SK-N-SH (cell line): ENCODE measurements around the gene F7. TPM values are rescaled to one million over a fixed set of nuclear protein-coding genes. Genes with fewer than 3 reads are reported as not detected.
"Not testable (repeated sequence)": the region's sequence is repeated elsewhere in the genome, so short reads cannot be mapped to it uniquely, and the experiment has no call there.

Experiments used
- CTCF ChIA-PET: fragments of 300-600, 350-600 bp; formaldehyde crosslinking; extraction: SDS; loops from one replicate; lab custom pipeline; 2021; lab: Yijun Ruan, JAX
- POLR2A ChIA-PET: fragments of 350-600 bp; sonication (Branson Sonifier 250); formaldehyde crosslinking; extraction: SDS; loops from one replicate; lab custom pipeline; 2020; ENCODE audit warnings: antibody characterized with exemption, inconsistent platforms; lab: Yijun Ruan, JAX
- DNase-seq: peaks from one replicate; pipeline ENCODE4 v3.0.0; 2012
- H2AFZ ChIP-seq: fragments of 200-600 bp; sonication (generic); 2 replicates; pipeline ENCODE4 v1.8.1; 2016; ENCODE audit warnings: antibody characterized with exemption, mild to moderate bottlenecking, low read depth
- H3F3A ChIP-seq: fragments of 200-600 bp; sonication (generic); replicated peaks from 2 replicates; pipeline ENCODE3; 2016; ENCODE audit warnings: antibody characterized with exemption, mild to moderate bottlenecking; ENCODE audit not compliant: insufficient read depth
- H3K27ac ChIP-seq, 2 experiments: fragments of 200-500 bp in 1 of 2; fragments of 200-600 bp in 1 of 2; sonication (Bioruptor generic) in 1 of 2; sonication (generic), shearing (Covaris generic) in 1 of 2; 2 replicates each; pipeline versions ENCODE4 v1.5.1 to v1.6.1; 2014 to 2016; ENCODE audit warnings: low read depth in 2 of 2, inconsistent platforms in 1 of 2, low read length in 1 of 2, mild to moderate bottlenecking in 1 of 2, mixed read lengths in 1 of 2
- H3K27me3 ChIP-seq: fragments of 200-600 bp; sonication (generic), shearing (Covaris generic); 2 replicates; pipeline ENCODE4 v1.6.1; 2016; ENCODE audit warnings: mixed run types; ENCODE audit not compliant: insufficient read depth
- H3K36me3 ChIP-seq, 2 experiments: fragments of 200-500 bp in 1 of 2; fragments of 200-600 bp in 1 of 2; sonication (Bioruptor generic) in 1 of 2; sonication (generic) in 1 of 2; replicated peaks in 1 of 2; 2 replicates each; pipeline versions ENCODE3 to v1.5.1; 2014 to 2016; ENCODE audit warnings: low read length in 1 of 2, mild to moderate bottlenecking in 1 of 2; ENCODE audit not compliant: insufficient read depth in 2 of 2, control insufficient read depth in 1 of 2
- H3K4me1 ChIP-seq, 2 experiments: fragments of 200-500 bp in 1 of 2; fragments of 200-600 bp in 1 of 2; sonication (Bioruptor generic) in 1 of 2; sonication (generic), shearing (Covaris generic) in 1 of 2; 2 replicates each; pipeline versions ENCODE4 v1.5.1 to v1.6.1; 2014 to 2016; ENCODE audit warnings: low read depth in 1 of 2, low read length in 1 of 2, mixed run types in 1 of 2; ENCODE audit not compliant: insufficient read depth in 2 of 2, control insufficient read depth in 1 of 2
- H3K4me2 ChIP-seq: fragments of 200-600 bp; sonication (generic), shearing (Covaris generic); 2 replicates; pipeline ENCODE4 v1.6.1; 2017; ENCODE audit warnings: mixed run types
- H3K4me3 ChIP-seq, 2 experiments: fragments of 200-500 bp in 1 of 2; fragments of 200-600 bp in 1 of 2; sonication (Bioruptor generic) in 1 of 2; sonication (generic), shearing (Covaris generic) in 1 of 2; 2 replicates each; pipeline versions ENCODE4 v1.5.1 to v1.8.1; 2014 to 2016; ENCODE audit warnings: low read depth in 2 of 2, inconsistent platforms in 1 of 2, low read length in 1 of 2, mild to moderate bottlenecking in 1 of 2, mixed read lengths in 1 of 2, moderate library complexity in 1 of 2
- H3K79me2 ChIP-seq: fragments of 200-600 bp; sonication (generic); 2 replicates; pipeline ENCODE4 v1.8.1; 2017; ENCODE audit warnings: mild to moderate bottlenecking; ENCODE audit not compliant: insufficient read depth
- H3K9ac ChIP-seq: fragments of 200-600 bp; sonication (generic); 2 replicates; pipeline ENCODE4 v1.6.1; 2017; ENCODE audit warnings: mixed run types
- H3K9me2 ChIP-seq: fragments of 200-600 bp; sonication (generic); 2 replicates; pipeline ENCODE4 v1.6.1; 2017; ENCODE audit warnings: mixed run types
- H3K9me3 ChIP-seq: fragments of 200-600 bp; sonication (generic); 2 replicates; pipeline ENCODE4 v1.6.1; 2017; ENCODE audit warnings: mixed run types, mild to moderate bottlenecking, moderate library complexity
- H4K20me1 ChIP-seq: fragments of 200-600 bp; sonication (generic); 2 replicates; pipeline ENCODE4 v1.6.1; 2017; ENCODE audit warnings: mild to moderate bottlenecking, mixed run types; ENCODE audit not compliant: insufficient read depth
- ELF1 ChIP-seq: IDR thresholded peaks from 2 replicates; pipeline ENCODE4 v1.4.0; 2012
- FOSL2 ChIP-seq: IDR thresholded peaks from 2 replicates; pipeline ENCODE4 v1.4.0; 2012; ENCODE audit warnings: low read depth, mild to moderate bottlenecking, moderate library complexity, borderline replicate concordance
- IRF3 ChIP-seq: fragments of 150-350 bp; IDR thresholded peaks from 2 replicates; pipeline ENCODE4 v1.6.1; 2016; ENCODE audit warnings: mild to moderate bottlenecking, low read depth, low read length
- NFIC ChIP-seq: IDR thresholded peaks from 2 replicates; pipeline ENCODE4 v1.4.0; 2012; ENCODE audit warnings: borderline replicate concordance
- NRF1 ChIP-seq: IDR thresholded peaks from 2 replicates; pipeline ENCODE4 v1.6.1; 2012; ENCODE audit warnings: low read depth, mild to moderate bottlenecking, low read length
- RXRA ChIP-seq: IDR thresholded peaks from 2 replicates; pipeline ENCODE4 v1.4.0; 2012; ENCODE audit warnings: low read depth, mild to moderate bottlenecking, borderline replicate concordance
- SIN3A ChIP-seq: IDR thresholded peaks from 2 replicates; pipeline ENCODE4 v1.6.1; 2012; ENCODE audit warnings: low read depth, mild to moderate bottlenecking, low read length, moderate library complexity, borderline replicate concordance
- TEAD4 ChIP-seq: IDR thresholded peaks from 2 replicates; pipeline ENCODE4 v1.4.0; 2012; ENCODE audit warnings: mild to moderate bottlenecking, borderline replicate concordance; ENCODE audit not compliant: insufficient read depth
- YY1 ChIP-seq: IDR thresholded peaks from 2 replicates; pipeline ENCODE4 v1.4.0; 2012; ENCODE audit warnings: low read depth, mild to moderate bottlenecking
- WGBS: methylation state at CpG from one replicate; pipeline ENCODE4 v1.1.6; 2017; ENCODE audit warnings: low lambda C conversion rate; 5-methylcytosine and 5-hydroxymethylcytosine counted together
- polyA plus RNA-seq, 3 experiments: library from polyadenylated mRNA; depleted of rRNA; stranded (reverse); fragments of >200 nt; gene quantifications; 2 replicates each; pipeline ENCODE4 v1.2.3, GENCODE V29; 2012
- TF ChIP-seq, protein P1 (sequence below): fragments of 150-350 bp; IDR thresholded peaks from 2 replicates; pipeline ENCODE4 v1.6.1; 2017; ENCODE audit warnings: antibody characterized with exemption, low read length, low read depth, borderline replicate concordance

The F7 gene
- polyA plus RNA-seq, 1 of the 3 experiments (the other 2 are of a cell fraction): not detected

DNA sequence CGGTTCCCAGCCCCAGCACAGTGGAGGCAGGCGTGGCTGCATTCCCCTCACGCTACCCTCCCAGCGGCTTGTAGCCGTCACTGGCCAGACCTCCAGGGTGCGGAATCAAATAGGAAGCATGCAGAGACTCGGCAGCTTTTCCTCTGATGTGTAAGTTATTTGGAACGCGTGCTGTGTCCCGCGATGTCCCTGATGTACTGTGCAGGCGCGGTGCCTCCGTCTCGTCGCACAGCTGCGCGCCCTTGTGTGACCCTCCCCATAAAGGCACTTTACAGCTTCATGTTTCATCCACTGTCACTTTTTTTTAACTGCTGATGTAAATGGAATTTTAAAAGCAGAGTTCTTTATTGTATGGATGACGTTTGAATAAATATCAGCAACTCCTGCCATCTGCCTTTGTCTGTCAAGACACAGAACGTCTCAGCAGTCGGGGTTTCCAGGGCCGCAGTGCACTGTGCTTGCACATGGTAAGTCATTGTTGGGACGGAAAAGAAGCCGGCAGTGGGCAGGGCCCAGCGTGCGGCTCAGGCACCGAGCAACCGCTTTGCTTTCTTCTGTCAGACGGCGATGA lies 7.3 kb upstream of the F7 start (continued):
- TF ChIP-seq FOSL2 (no peak), SIN3A (no peak), RXRA (no peak), YY1 (no peak), ELF1 (no peak)
- TF ChIP-seq, all 33 proteins: peak for 0

- H3K4me2 ChIP-seq: no peak overlapping the region
- H3F3A ChIP-seq: no peaks in the 10 kb centered on the region
- WGBS: 64% methylated on average over 11 of the region's 11 CpGs
- POLR2A ChIA-PET: interaction anchor here (0.8 kb wide), 1 partner anchor 16 kb away, joined by 3 read pairs; no protein-coding TSS in a partner anchor
- H3K4me1 ChIP-seq: no peaks in the 10 kb centered on the region; a peak in 1 of 4 replicates
- no peak overlapping the region for H2AFZ ChIP-seq
- H4K20me1 ChIP-seq: no peaks in the 10 kb centered on the region
- no peak overlapping the region for H3K9ac ChIP-seq
- no peaks in the 10 kb centered on the region for H3K27me3 ChIP-seq
- no peak for DNase-seq
- H3K4me3 ChIP-seq: no peak overlapping the region
- H3K36me3 ChIP-seq: no peaks in the 10 kb centered on the region
- H3K79me2 ChIP-seq: no peaks in the 10 kb centered on the region
- H3K9me3 ChIP-seq: no peaks in the 10 kb centered on the region
- no peaks in the 10 kb centered on the region for H3K9me2 ChIP-seq
- TF ChIP-seq NRF1: no peak
- no peak for TF ChIP-seq NFIC
- TF ChIP-seq, protein P1, sequence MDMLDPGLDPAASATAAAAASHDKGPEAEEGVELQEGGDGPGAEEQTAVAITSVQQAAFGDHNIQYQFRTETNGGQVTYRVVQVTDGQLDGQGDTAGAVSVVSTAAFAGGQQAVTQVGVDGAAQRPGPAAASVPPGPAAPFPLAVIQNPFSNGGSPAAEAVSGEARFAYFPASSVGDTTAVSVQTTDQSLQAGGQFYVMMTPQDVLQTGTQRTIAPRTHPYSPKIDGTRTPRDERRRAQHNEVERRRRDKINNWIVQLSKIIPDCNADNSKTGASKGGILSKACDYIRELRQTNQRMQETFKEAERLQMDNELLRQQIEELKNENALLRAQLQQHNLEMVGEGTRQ: no peak
- no peak for TF ChIP-seq TEAD4
- no peak for TF ChIP-seq IRF3
- no peak for TF ChIP-seq YY1
- H3K27ac ChIP-seq: no peak overlapping the region
- CTCF ChIA-PET: interaction anchor here (1.2 kb wide), 1 partner anchor 14 kb away, joined by 3 read pairs; no protein-coding TSS in a partner anchor
Observed at GRCh38 chr13:113099142-113099541, 6.4 kb upstream of the F7 start.

DNA sequence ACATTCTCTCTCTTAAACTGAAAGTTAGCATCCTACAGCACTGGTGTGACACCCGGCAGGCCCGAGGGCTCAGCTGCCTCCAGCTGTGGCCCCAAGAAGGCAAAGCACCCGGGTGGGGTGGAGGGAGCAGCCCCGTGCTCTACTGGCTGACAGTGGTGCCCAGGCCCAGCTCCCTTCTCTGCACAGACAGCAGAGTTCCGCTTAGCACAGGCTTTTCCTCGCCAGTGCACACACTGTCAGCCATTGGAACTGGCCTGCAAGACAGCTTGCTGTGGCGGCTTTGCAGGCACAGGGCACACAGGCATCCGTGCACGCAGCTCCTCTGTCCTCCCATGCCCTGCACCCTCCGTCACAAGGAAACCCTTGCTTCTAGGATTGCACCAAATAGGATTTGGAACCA lies 3.3 kb upstream of the F7 start:
- 67% methylated on average over 3 of the region's 10 CpGs for WGBS
- H3K27ac ChIP-seq, H2AFZ ChIP-seq, H3K27me3 ChIP-seq, H3K36me3 ChIP-seq, H4K20me1 ChIP-seq, H3K9me3 ChIP-seq, H3K9ac ChIP-seq, H3K4me3 ChIP-seq, H3K4me1 ChIP-seq, DNase-seq, H3K4me2 ChIP-seq, POLR2A ChIA-PET, H3F3A ChIP-seq, H3K79me2 ChIP-seq, H3K9me2 ChIP-seq: not testable (repeated sequence)
- CTCF ChIA-PET: interaction anchor here (1.0 kb wide), 1 partner anchor 37 kb away, joined by 3 read pairs; no protein-coding TSS in a partner anchor
